Glomerular endothelial cell (primary cell): Measurements from ENCODE around the gene CLEC19A. TPM values are rescaled to one million over a fixed set of nuclear protein-coding genes. Genes with fewer than 3 reads are reported as not detected.

Experiments used
- DNase-seq: peaks from one replicate; pipeline ENCODE4 v3.0.0-alpha.2; 2011; ENCODE audit warnings: low read depth, low spot score; ENCODE audit errors: extremely low read depth
- total RNA-seq: library from RNA; depleted of rRNA; stranded (reverse); fragments of >200 nt; gene quantifications from 2 replicates; pipeline ENCODE4 v1.2.3, GENCODE V29; 2015

The CLEC19A gene
- total RNA-seq, 1 donor from 2014 or later = not detected

DNA sequence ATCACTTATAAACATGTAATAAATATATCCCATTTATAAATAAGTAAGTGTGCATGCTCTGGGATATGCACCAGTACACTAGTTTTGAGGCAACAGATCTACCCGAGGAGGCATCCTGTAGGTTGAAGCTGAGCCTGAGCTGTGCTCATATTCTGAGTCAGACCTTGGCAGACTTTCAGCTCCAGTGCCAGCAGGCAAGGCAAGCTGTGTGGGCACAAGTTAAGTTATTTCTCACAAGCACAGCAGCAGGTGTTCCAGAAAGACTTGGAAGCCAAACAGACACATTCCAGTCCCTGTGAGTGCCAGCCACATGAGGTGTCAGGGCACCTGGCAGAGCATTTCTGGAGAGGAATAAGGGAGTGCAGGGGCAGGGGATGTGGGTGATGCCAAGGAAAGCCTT lies 1.3 kb upstream of the CLEC19A start:
- no peak for DNase-seq

DNA sequence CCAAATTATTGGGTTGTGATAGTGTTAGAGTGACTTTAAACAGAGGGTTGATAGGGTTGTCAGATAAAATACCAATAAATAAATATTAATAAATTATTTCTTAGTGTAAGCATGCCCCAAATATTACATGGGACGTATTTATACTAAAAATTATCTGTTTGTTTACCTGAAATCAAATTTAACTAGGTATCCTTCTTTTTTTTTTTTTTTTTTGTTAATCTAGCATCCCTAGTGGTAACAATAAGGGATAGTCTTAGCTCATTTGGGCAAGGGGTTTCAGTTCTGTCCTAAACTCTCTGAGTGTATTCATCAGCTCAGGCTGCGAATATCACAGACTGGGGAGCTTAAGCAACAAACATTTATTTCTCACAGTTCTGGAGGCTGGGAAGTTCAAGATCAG lies 1.3 kb downstream of the CLEC19A start:
- no peak for DNase-seq

DNA sequence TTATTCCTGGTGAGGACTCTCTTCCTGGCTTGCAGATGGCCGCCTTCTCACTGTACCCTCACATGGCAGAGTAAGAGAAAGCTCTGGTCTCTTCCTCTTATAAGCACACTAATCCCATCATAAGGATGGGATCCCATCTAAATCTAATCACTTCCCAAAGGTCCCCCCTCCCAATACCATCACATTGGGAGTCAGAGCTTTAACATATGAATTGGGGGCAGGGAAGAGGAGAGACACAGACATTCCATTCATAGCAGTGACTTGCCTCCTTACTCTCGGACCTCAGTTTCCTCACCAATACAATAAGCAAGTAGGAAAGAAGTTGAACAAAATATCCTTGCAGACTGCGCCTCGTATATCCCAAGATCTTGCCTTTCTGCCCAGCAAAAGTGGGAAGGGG lies 1.7 kb downstream of the CLEC19A start:
- no peak for DNase-seq

DNA sequence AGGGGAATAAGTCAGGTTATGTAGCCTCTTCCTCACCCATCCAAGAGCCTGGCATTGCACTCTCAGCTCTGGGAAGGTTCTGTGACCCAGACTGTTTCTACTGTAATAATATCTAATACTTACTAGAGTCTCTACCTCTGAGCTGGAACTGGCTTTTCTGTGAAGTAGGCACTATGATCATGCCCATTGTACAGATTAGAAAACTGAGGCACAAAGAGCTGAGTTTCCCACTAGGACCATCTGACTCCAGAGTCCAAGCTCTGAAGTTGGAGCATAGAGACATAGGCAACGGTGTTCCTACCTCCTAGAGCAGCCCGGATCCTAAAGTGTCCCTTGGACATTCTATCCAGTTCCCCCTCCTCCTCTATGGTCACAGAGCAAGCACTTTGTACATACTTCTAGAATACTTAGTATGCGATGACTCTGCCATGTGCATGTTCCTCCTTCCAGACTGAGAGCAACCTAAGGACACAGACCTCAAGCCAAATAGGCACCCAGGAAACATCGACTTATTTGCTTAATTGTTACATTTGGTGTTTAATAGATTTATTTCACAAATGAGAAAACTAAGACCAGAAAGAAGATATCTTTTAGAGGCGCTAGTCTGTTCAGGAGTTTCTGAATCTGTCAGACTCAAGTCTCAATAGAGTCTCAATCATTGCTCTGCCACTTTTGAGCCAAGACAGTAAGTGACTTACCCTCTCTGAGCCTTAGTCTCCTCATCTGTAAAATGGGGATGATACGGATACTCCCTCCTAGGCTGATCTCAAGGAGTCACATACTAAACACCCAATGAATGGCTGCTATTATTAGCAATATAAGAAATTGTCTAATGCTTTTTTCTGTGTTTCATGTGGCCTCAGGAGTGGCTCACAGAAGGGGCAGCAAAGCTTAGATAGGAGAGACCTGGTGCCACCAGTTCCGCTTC lies 3.6 kb downstream of the CLEC19A start:
- no peak for DNase-seq

DNA sequence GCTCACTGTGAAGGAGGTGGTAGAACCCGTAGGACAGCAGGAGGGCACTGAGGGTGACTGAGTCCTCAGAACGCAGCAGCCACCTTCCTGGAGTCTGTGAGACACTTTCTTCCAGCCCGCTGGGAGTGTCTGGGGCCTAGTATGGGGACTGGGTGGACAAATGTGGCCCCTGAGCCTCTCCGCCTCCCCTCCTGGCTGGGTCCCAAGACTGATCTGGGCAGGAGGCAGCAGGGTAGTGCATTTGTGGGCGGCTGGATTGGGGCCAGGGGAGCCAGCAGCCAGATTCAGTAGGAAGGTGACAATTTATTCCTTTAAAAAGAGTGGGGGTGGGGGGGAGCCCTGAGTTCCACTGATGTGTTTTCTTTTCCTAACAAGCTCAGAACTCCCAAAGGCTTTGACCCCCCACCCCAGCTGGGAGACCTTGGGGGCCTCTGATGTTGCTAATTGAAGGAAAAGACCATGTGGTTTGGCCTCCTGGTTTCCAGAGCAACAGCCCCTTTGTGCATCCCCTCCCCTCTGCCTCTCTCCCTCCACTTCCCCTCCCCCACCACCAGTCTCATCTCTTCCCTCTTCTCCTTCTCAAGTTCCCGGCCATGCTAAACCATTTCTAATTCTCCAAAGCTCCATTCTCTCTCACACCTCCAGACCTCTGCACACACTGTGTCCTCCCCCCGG lies 4.4 kb downstream of the CLEC19A start:
- no peak for DNase-seq

DNA sequence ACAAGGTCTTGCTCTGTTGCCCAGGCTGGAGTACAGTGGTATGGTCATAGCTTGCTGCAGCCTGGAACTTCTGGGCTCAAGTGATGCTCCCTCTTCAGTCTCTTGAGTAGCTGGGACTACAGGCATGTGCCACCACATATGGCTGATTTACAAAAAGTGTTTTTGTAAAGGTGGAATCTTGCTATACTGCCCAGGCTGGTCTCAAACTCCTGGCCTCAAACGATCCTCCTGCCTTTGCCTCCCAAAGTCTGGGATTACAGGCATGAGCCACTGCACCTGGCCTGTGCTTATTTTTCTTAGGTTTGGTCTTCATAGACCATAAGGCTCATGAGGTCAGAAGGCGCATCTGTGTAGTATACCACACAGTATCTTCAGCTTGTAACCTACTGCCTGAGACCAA lies 5.3 kb downstream of the CLEC19A start:
- DNase-seq = no peak

DNA sequence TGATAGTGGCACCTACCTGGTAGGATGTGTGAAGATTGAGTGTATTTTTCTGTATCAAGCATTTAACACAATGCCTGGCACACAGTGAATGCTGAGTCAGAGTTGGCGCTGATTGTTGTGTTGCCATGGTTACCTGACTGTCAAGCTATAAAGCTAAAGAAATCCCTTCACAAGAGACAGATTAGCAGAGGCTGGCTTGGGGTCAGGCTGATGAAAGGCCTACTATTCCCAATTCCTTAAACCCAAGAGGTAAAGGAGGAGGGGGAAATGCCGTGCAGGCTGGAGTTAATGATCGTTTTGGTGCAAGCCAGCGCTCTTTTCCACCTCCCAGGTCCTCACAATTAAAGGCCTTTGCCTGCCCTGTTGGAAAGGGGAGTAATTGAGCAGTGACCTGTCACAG lies 5.9 kb downstream of the CLEC19A start:
- DNase-seq = no peak

DNA sequence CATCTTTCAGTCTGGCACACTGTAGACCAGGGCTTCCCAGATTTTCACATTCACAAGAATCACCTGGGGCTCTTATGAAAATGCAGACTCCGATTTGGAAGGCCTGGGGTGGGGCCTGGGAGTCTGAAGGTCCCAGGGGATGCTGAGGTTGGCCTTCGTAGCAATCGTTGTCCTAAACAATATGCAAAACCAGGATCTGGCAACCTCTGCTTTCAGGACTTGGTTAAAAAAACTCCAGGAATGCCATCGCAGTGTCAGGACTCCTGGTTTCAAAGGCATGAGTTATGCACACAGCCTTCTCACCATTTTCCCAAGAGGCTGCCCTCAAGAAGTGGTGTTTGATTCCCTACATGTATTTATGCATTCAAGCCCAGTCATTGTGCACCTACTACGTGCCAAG lies 6.7 kb downstream of the CLEC19A start:
- DNase-seq = no peak

DNA sequence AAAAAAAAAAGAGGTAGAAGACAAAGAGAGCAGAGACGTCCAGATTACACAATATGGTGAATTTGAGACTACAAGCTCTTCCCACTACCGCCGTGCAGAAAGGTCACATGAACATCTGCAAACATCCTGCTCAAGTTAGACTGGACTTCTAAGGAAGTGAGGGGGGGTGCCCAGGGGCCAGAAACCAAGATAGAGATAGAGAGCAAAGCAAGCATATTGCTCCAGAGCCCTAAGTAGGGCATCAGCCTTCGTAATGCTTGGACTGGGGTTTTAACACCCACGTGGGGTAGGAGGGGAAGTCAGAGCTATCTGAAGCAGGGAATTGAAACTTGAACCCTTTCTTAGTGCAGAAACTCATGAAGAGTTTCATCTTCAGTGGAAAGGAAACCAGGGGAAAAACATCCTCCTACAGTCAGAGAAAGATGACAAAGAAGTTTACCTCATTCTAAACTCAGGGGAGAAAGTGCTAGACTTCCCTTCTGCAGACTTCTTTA lies 8.7 kb downstream of the CLEC19A start:
- DNase-seq = no peak

DNA sequence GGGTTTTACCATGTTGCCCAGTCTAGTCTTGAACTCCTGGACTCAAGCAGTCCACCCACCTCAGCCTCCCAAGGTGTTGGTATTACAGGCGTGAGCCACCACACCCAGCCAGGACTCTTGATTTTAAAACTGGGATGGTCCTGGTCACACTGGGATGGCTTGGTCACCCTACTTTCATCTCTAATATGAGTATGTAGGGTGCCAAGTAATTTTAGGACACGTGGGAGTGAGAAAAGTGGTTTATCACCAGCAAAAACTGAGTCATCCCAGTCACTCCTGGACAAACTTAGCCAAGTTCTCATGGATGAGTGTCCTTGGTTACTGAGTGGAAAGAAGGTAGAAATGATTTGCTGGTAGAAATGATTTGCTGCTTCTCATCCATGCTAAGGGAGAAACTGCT lies 9.9 kb downstream of the CLEC19A start:
- no peak for DNase-seq

DNA sequence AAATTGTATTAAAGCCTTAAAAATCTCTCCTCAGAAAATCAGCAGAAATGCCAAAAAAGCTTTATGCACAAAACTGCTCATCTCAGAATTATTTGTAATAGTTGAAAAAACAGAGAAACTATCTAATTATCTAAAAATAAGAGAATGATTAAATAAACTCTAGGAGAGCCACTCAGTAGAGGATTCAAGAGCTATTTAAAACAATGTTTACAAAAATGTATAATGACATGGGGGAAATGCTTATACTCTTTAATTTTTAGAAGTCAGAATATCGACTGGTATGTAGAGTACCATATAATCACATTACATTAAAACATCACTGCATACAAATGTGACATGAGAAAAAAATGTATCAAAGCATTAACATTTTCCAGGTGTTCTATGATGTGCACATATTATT lies 11.9 kb downstream of the CLEC19A start:
- DNase-seq = no peak

DNA sequence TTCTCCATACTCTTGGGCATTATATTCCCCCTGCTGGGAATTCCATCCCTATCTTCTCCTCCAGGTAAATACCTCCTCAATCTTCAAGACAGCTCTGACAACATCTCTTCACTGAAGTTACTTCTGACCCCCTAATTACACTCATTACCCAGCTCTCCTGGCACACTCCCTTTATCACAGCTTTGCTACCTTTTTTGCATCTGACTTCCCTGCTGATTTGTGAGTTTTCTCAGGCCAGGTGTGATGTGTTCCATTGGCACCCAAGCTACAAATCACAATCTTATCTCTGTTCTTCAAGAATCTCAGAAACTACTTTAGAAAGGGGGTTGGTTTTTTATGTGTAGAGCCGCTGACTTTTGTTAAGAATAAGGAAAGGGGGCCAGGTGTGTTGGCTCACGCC lies 14.0 kb downstream of the CLEC19A start:
- DNase-seq = no peak

DNA sequence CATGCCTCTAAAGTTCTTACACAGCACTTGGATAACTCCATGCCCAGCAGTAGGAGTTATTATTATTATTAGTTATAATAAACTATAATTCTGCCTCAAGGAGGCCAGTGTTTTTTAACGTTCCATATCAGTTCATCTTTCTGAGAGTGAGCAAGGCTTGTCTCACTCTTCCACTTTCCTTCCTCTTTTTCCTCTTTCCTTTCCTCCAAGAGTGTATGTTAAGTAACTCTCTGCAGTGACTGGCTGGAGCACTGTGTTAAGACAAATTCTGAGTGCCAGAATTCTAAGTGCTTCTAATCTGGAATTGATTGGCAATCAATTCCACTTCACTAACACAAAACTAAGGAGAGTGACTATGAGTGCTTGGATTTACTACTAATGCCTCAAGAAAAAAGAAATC lies 16.4 kb downstream of the CLEC19A start:
- no peak for DNase-seq

DNA sequence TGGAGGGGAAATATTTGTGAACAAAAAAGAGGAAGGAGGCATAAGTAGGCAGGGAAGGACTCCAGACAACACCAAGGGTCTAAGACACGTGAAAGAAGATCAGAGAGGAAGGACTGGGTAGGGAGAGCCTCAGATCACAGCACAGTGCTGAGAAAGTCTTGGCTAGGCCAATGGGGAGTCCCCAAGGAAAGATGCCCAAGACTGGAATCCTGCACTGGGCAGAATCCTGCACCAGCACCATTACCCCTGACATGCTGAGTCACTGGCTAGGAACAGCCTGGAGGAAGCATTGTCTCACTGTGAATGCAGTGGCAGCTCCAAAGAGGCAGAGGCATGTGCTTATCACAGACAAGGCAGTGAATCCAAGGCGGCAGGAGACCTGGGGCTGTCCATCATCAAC lies 19.2 kb downstream of the CLEC19A start:
- DNase-seq = no peak

DNA sequence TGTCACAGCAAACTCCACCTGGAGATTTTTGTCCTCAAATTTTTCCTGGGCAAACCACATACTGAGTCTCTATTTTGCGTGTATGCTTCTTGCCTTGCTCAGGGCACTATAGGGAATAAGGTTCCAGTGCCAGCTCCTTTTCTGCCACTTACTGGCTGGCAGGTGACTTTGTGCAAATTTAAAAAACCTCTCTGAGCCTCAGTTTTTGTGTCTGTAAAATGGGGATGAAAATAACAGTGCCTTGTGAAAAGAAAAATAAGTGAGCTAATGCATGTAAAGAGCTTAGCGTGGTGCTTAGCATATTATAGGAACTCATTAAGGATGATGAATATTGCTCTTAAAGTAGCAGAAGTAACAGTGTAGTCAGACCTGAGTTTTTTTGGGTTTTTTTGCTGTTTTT lies 19.9 kb downstream of the CLEC19A start:
- no peak for DNase-seq

DNA sequence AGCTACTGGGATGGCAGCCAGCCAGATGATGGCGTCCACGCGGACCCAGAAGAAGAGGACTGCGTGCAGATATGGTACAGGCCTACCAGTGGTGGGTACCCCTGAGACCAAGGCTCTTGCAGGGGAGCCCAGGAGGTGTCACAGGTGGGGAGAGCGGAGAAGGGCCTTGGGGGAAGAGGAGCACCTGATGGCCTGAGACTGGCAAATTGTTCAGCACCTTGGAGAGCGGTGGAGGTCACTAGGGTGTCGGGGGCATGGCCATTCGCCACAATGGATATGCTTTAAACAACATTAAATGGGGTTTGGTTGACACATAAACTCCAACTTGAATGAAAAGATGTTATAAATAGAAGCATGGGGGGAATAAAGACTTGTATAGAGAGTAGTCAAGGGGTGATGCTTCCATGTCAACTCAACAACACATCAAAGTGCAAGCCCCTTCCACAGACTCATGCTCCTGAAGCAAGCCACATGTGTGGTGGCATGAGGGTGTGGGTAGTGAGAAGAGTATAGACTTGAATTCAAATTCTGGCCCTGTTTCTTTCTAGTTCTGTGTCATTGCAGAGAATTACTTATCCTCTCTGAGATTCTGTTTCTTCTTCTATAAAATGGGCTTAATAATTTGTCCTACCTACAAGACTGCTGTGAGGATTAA lies 22.2 kb downstream of the CLEC19A start:
- no peak for DNase-seq

DNA sequence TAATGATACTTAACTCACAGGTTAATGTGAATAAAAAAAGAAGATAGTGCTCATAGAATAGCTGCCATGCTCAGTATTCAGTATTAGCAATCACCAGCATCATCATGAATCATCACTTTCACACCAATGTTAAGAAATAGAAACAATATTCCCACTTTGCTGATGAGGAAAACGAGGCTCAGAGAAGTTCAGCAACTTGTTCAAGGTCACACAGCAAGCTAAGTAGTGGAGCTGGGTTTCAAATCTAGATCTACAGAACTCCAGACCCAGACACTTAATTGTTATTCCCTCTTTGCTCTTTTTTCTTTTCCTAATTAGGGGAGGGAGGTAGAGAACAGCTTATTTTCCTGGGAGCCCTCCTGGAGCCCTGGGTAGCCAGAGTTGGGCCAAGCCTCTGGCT lies 22.9 kb downstream of the CLEC19A start:
- no peak for DNase-seq

DNA sequence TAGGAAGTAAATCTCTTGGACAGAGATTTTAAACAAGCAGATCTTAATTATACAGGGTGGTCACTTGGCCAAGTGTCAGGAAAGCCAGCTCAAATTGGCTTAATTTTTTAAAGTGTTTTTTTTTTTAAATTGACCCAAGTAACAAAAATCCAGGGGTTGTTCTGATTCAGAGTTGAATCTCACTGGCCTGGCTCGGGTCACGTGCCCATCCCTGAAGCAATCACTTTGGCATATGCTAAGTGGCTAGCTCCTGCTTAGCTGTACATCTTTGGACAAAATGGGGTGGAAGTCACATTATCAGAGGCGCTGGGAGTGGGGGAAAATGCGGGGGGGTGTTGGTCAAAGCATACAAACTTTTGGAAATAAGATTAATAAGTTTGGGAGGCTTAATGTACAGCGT lies 23.6 kb downstream of the CLEC19A start:
- DNase-seq = no peak

DNA sequence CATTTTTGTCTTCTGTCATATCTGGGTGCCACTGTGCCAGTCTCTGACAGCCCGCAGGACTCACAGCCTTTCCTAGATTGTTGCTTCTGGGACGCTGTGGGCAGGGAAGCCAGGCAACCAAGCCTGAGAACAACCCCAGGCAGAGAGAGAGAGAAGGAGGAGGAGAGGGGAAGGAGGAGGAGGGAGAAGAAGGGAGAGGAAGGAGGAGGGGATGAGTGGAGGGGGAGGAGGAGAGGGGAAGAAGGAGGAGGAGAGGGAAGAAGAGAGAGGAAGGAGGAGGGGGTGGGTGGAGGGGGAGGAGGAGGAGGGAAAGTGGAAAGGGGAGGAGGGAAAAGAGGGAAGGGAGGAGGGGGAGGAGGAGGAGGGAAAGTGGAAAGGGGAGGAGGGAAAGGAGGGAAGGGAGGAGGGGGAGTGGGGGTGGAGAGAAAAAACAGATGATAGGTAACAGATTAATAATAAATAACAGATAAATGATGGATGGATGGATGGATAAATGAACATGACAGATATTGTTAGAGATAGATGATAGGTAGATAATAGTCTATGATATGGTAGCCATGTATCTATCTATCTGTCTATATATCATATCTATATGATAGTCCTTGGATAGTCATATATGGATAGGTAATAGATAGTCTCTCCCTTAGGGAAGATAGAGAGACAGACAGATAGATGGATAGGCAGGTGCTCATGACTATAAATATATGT lies 29.3 kb downstream of the CLEC19A start:
- no peak for DNase-seq

DNA sequence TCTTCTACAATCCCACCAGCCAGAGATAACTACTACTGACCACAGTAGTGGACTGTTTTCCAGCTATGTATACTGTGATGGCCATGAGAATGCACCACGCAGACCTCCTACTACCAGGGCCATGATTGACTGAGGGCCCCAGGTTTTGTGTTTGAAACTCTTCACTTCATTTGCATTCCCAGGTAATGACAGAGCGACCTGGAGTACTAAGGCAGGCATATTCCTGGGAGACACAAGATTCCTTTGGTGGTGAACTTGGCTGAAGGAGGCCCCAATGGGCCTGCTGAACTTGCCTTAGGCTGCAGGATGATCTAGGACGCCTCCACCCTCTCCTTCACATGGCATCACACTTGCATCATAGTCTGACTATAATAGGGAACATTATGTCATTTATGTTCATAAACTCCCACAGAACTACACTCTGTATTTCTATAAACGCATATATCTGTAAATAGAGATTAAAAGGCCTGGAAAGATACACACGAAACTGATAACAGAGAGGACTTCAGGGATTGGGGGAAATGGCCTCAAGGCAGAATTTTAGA lies 30.4 kb downstream of the CLEC19A start:
- DNase-seq = no peak

DNA sequence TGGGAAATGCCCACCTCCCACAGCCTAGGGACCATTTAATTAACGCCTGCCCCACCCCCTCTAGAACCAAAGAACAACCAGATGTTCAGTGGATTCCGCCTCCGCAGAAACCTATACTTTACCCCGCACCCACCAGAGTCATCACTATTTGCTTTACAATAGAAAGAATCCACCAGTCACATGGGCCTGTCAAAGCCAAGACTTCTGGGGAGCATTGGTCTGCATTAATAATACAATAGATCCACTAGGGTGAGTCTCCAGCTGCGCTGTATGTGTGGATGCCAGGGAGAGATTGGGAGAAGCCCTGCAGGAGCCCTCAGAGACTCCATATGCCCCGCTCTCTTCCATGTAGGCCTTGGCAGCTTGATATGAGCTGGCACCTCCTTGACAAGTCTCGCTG lies 31.3 kb downstream of the CLEC19A start:
- DNase-seq = no peak
